GM12872 (cell line): Measurements from ENCODE around the gene DYDC2.

Source experiments
- CTCF ChIP-seq: IDR thresholded peaks from 3 replicates; pipeline ENCODE4 v1.5.1; 2011; ENCODE audit warnings: low read depth, mild to moderate bottlenecking, low read length, moderate library complexity; ENCODE audit not compliant: insufficient read depth

DYDC2 gene

DNA sequence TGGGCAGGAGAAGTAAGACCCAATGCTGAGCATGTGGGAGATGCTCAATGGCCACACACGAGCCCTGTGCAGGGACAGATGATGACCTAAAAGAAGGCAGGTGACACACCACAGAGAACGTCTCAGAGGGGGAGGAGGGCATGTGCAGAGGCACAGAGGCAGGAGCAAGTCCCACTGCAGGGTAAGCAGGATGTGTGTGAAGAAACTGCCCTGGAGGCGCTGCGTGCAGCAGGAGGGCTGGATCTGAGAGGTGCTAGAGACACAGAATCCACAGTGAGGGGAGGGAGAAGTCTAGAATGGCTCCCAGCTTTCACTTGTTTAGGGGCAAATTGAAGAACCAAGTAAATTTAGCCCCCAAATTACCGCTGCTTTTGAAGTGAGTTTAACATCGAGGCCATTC lies 14.9 kb downstream of the DYDC2 start:
- no peak for TF ChIP-seq CTCF

DNA sequence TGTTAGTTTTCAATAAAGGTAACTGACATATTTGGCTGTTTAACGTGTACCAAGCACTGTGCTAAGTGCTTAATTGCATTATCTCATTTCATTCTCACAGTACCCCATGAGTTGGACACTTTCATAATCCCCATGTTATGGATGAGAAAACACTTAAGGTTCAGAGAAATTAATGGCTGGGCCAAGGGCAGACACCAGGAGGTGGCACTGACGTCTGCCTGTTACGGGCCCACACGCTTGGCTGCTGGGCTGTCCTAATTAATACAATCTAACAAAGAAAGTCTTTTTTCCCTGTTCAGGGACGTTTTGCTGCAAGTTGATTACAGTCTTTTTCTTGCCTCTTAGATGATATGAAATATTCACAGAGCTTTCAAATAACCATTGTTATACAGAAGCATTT lies 16.1 kb downstream of the DYDC2 start:
- no peak for TF ChIP-seq CTCF

- TF ChIP-seq CTCF, result no peak
These were observed 16.9 kb downstream of the DYDC2 start for GRCh38 chr10:80373502-80373901.

- TF ChIP-seq CTCF, result no peak
These were observed 23.1 kb downstream of the DYDC2 start for GRCh38 chr10:80379701-80380100.

DNA sequence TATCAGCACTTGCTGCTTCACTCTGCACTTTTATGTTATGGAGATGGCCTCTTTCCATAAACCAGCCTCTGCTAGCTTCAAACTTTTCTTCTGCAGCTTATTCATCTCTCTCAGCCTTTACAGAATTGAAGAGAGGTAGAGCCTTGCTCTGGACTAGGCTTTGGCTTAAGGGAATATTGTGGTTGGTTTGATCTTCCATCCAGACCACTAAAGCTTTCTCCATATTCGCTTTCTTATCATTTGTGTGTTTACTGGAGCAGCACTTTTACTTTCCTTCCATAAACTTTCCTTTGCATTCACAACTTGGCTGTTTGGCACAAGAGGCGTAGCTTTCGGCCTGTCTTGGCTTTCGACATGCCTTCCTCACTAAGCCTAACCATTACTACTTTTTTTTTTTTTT lies 23.6 kb downstream of the DYDC2 start:
- TF ChIP-seq CTCF, result no peak

DNA sequence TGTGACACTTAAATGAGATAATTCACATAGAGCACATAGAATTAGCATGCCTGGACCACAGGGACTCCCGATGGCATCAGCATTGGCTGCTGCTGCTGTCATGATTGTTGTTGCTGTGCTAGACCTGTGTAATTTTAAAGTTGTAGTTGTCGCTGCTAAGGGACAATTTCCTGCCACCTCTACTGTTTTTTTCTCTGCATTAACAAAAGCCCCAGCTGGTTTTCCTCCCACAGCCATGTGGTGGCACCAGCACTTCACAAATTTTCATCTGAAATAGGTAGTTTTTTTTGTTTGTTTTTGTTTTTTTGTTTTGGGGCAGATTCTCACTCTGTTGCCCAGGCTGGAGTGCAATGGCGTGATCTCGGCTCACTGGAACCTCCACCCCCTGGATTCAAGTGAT lies 26.4 kb downstream of the DYDC2 start:
- peak; percentile 59 for TF ChIP-seq CTCF

- no peak for TF ChIP-seq CTCF
These were observed 34.2 kb downstream of the DYDC2 start for GRCh38 chr10:80390740-80391139.

- TF ChIP-seq CTCF, result no peak
These were observed 35.7 kb downstream of the DYDC2 start for GRCh38 chr10:80392250-80392649.
